HepG2 (cell line): ENCODE results near the gene PSMD1. TPM values are rescaled to one million over a fixed set of nuclear protein-coding genes. Genes with fewer than 3 reads are reported as not detected.

Experiments used
- GLI4 ChIP-seq: sonication (generic); formaldehyde crosslinking; IDR thresholded peaks from 2 replicates; pipeline ENCODE4 v1.5.1; 2020; ENCODE audit warnings: missing genetic modification reagents, mild to moderate bottlenecking, moderate library complexity, borderline replicate concordance
- HIC2 ChIP-seq: sonication (generic); formaldehyde crosslinking; IDR thresholded peaks from 2 replicates; pipeline ENCODE4 v1.9.0; 2022; ENCODE audit warnings: low read depth, missing genetic modification reagents
- KAT8 ChIP-seq: IDR thresholded peaks from 2 replicates; pipeline ENCODE4 v1.6.1; 2016; ENCODE audit warnings: missing genetic modification reagents, missing compliant biosample characterization
- RBM39 ChIP-seq: fragments of 200-400 bp; formaldehyde crosslinking; IDR thresholded peaks from one replicate; pipeline ENCODE4 v1.6.1; 2018; ENCODE audit warnings: antibody characterized with exemption, mild to moderate bottlenecking, low read depth, low read length; ENCODE audit not compliant: poor library complexity, severe bottlenecking
- RORA ChIP-seq: sonication (generic); formaldehyde crosslinking; IDR thresholded peaks from 2 replicates; pipeline ENCODE4 v1.5.0; 2020; ENCODE audit warnings: mild to moderate bottlenecking, missing genetic modification reagents, moderate library complexity
- SSRP1 ChIP-seq: IDR thresholded peaks from 2 replicates; pipeline ENCODE4 v1.6.1; 2016; ENCODE audit warnings: control low read depth
- STAT5B ChIP-seq: sonication (generic); formaldehyde crosslinking; IDR thresholded peaks from 2 replicates; pipeline ENCODE4 v1.4.0; 2020; ENCODE audit warnings: missing genetic modification reagents
- TARDBP ChIP-seq: sonication (generic); formaldehyde crosslinking; IDR thresholded peaks from 2 replicates; pipeline ENCODE4 v1.8.0; 2022; ENCODE audit warnings: mild to moderate bottlenecking, missing genetic modification reagents
- ZNF180 ChIP-seq: sonication (generic); formaldehyde crosslinking; IDR thresholded peaks from 2 replicates; pipeline ENCODE4 v1.4.0; 2020; ENCODE audit warnings: low read depth, missing genetic modification reagents, borderline replicate concordance
- ZNF441 ChIP-seq: sonication (generic); formaldehyde crosslinking; IDR thresholded peaks from 2 replicates; pipeline ENCODE4 v1.7.0; 2021; ENCODE audit warnings: missing genetic modification reagents, borderline replicate concordance
- polyA plus RNA-seq, 8 experiments: library from polyadenylated mRNA; depleted of rRNA in 3 of 8; stranded (reverse) in 7 of 8; unstranded in 1 of 8; fragments of >200 nt; fragmentation: Illumina TruSeq in 4 of 8; extraction: Trizol in 4 of 8; gene quantifications; 2 replicates each; pipeline versions ENCODE4 v1.2.1 to v1.2.3, GENCODE V29; 2011 to 2016; ENCODE audit warnings: low read depth in 4 of 8, missing spikeins in 1 of 8, mixed read lengths in 1 of 8; ENCODE audit not compliant: insufficient read depth in 1 of 8
- total RNA-seq, 5 experiments: library from RNA; depleted of rRNA; stranded (reverse); fragments of >200 nt; fragmentation: Illumina TruSeq; extraction: Trizol; gene quantifications; 2 replicates each; pipeline ENCODE4 v1.2.3, GENCODE V29; 2016; ENCODE audit warnings: low read depth in 1 of 5
- TF ChIP-seq, protein P1 (sequence below): fragments of 450-650 bp; IDR thresholded peaks from 2 replicates; pipeline ENCODE4 v1.6.1; 2017
- TF ChIP-seq, protein P2 (sequence below): sonication (generic); formaldehyde crosslinking; IDR thresholded peaks from 2 replicates; pipeline ENCODE4 v1.4.0; 2020; ENCODE audit warnings: missing genetic modification reagents, borderline replicate concordance
- TF ChIP-seq, protein P3 (sequence below): sonication (generic); formaldehyde crosslinking; IDR thresholded peaks from 2 replicates; pipeline ENCODE4 v1.4.0; 2020; ENCODE audit warnings: missing genetic modification reagents
- TF ChIP-seq, protein P4 (sequence below): sonication (generic); formaldehyde crosslinking; conservative IDR thresholded peaks from 2 replicates; pipeline ENCODE4 v1.4.0; 2020; ENCODE audit warnings: missing genetic modification reagents

Gene PSMD1
- total and polyA plus RNA-seq, 2 of the 13 experiments (the other 11 are each of a cell fraction or from before 2014, with no cell fraction given), result 136 to 191 TPM

- TF ChIP-seq HIC2 (peak; percentile 67), STAT5B (CRISPR knock-in tag) (peak; percentile 24; the same call in 1 of the 2 replicates), ZNF180 (CRISPR knock-in tag) (0 out of 2 replicates have a peak, but pooled peaks have one; percentile 13), GLI4 (CRISPR knock-in tag) (peak; percentile 73; the same call in 1 of the 2 replicates), KAT8 (CRISPR knock-in tag) (peak; percentile 81), RORA (CRISPR knock-in tag) (0 out of 2 replicates have a peak, but pooled peaks have one; percentile 84), RBM39 (peak; percentile 58), SSRP1 (peak; percentile 87; the same call in 1 of the 2 replicates), ZNF441 (CRISPR knock-in tag) (peak; percentile 93), TARDBP (CRISPR knock-in tag) (peak; percentile 86)
- TF ChIP-seq, protein P1, sequence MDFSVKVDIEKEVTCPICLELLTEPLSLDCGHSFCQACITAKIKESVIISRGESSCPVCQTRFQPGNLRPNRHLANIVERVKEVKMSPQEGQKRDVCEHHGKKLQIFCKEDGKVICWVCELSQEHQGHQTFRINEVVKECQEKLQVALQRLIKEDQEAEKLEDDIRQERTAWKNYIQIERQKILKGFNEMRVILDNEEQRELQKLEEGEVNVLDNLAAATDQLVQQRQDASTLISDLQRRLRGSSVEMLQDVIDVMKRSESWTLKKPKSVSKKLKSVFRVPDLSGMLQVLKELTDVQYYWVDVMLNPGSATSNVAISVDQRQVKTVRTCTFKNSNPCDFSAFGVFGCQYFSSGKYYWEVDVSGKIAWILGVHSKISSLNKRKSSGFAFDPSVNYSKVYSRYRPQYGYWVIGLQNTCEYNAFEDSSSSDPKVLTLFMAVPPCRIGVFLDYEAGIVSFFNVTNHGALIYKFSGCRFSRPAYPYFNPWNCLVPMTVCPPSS, result no peak
- TF ChIP-seq, protein P2, sequence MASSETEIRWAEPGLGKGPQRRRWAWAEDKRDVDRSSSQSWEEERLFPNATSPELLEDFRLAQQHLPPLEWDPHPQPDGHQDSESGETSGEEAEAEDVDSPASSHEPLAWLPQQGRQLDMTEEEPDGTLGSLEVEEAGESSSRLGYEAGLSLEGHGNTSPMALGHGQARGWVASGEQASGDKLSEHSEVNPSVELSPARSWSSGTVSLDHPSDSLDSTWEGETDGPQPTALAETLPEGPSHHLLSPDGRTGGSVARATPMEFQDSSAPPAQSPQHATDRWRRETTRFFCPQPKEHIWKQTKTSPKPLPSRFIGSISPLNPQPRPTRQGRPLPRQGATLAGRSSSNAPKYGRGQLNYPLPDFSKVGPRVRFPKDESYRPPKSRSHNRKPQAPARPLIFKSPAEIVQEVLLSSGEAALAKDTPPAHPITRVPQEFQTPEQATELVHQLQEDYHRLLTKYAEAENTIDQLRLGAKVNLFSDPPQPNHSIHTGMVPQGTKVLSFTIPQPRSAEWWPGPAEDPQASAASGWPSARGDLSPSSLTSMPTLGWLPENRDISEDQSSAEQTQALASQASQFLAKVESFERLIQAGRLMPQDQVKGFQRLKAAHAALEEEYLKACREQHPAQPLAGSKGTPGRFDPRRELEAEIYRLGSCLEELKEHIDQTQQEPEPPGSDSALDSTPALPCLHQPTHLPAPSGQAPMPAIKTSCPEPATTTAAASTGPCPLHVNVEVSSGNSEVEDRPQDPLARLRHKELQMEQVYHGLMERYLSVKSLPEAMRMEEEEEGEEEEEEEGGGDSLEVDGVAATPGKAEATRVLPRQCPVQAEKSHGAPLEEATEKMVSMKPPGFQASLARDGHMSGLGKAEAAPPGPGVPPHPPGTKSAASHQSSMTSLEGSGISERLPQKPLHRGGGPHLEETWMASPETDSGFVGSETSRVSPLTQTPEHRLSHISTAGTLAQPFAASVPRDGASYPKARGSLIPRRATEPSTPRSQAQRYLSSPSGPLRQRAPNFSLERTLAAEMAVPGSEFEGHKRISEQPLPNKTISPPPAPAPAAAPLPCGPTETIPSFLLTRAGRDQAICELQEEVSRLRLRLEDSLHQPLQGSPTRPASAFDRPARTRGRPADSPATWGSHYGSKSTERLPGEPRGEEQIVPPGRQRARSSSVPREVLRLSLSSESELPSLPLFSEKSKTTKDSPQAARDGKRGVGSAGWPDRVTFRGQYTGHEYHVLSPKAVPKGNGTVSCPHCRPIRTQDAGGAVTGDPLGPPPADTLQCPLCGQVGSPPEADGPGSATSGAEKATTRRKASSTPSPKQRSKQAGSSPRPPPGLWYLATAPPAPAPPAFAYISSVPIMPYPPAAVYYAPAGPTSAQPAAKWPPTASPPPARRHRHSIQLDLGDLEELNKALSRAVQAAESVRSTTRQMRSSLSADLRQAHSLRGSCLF (CRISPR knock-in tag), result no peak
- TF ChIP-seq, protein P3, sequence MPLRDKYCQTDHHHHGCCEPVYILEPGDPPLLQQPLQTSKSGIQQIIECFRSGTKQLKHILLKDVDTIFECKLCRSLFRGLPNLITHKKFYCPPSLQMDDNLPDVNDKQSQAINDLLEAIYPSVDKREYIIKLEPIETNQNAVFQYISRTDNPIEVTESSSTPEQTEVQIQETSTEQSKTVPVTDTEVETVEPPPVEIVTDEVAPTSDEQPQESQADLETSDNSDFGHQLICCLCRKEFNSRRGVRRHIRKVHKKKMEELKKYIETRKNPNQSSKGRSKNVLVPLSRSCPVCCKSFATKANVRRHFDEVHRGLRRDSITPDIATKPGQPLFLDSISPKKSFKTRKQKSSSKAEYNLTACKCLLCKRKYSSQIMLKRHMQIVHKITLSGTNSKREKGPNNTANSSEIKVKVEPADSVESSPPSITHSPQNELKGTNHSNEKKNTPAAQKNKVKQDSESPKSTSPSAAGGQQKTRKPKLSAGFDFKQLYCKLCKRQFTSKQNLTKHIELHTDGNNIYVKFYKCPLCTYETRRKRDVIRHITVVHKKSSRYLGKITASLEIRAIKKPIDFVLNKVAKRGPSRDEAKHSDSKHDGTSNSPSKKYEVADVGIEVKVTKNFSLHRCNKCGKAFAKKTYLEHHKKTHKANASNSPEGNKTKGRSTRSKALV, result 0 out of 2 replicates have a peak, but pooled peaks have one; percentile 74
- TF ChIP-seq, protein P4, sequence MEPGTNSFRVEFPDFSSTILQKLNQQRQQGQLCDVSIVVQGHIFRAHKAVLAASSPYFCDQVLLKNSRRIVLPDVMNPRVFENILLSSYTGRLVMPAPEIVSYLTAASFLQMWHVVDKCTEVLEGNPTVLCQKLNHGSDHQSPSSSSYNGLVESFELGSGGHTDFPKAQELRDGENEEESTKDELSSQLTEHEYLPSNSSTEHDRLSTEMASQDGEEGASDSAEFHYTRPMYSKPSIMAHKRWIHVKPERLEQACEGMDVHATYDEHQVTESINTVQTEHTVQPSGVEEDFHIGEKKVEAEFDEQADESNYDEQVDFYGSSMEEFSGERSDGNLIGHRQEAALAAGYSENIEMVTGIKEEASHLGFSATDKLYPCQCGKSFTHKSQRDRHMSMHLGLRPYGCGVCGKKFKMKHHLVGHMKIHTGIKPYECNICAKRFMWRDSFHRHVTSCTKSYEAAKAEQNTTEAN (CRISPR knock-in tag), result 0 out of 2 replicates have a peak, but pooled peaks have one; percentile 50
Observed at GRCh38 chr2:231052494-231053451, 3.9 kb upstream of the PSMD1 start (continued).
